Colon (tissue), 2 donors: ENCODE measurements around the gene CACFD1.

Source experiments
- FAIRE-seq: peaks from 2 replicates; lab custom pipeline; 2012; peaks lifted over from hg19 to GRCh38; lab: Jason Lieb, UNC
- donor health status: control.
- donor health status: control.

The CACFD1 gene

DNA sequence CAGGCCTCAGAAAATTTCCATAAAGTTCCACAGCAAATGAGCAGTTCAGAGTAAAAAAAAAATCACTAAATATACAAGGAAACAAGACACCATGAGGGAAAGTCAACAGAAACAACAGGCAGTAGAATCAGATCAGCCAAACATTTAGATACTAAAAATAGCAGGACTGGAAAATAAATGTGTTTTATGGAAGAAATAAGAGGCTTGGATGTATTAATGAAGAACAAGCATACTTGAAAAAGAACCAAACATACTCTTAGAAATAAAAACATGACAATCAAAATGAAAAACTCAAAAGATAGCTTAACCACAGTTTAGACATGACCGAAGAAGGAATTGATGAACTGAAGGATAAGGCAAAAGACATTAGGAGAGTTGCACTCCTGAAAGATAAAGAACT, 42.3 kb downstream of the CACFD1 start:
- no peak for FAIRE-seq

DNA sequence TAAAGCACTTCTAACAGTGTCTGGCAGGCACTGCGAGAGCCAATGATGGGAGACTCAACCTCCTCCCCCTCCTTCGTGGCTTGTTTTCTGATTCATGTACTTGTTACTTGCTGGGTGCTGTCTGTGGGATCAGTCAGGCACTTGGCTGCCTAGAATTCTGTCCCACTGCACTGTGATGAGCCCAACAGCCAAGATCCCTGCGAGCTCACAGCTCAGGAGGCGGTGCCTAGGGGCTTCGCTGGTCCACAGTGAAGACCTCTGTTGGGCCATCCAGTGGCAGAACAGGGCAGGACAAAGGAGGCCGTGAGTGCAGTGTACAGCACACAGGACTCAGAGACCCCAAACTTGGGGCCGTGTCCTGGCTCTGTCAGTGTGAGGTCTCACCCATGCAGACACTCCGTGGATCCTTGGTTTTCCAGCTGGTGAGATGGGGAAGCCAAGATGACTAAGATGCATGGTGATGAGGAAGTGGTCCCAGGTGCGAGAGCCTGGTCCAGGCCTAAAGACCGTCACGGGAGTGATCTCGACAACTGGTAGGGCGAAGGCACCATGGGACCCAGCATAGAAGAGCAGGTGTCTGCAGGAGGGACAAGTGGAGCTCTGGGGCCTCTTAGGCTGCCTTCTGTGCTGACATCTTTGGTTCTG, 45.5 kb downstream of the CACFD1 start:
- FAIRE-seq: no peak

DNA sequence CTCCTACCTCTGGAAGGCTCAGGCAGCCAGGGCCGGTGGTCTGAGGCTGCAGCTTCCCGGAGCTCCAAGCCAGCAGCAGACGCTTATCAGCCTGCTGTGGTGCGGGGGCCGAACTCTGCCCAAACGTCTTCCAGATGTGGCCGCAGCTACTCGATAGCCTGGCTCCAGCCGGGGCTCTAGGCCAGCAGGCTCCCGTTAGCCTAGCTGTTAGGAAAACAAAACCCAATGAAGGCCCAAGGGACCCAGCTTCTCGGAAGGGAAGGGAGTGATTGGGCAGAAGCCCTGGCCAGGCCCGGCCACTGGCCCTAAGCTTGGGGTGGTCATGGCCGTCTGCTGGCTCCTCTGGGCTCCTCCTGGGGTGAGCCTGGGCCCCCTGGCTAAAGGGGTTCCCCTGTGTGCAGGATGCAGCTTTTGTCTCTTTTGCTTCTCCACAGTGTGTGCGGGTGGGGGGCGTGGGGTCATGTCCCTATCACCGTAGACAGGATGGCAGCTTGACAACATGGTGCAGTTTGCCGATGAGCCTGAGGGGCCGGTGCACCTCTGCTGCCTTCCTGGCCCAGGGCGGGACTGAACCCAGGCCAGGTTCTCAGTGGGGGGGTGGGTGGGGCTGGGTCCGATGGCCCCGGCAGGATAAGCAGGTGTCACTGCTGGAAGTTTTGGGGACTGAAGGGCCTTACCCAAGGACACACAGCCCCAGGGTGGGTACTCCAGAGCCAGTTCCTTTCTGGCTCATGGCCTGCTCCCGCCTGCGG, 46.3 kb downstream of the CACFD1 start:
- FAIRE-seq: no peak

DNA sequence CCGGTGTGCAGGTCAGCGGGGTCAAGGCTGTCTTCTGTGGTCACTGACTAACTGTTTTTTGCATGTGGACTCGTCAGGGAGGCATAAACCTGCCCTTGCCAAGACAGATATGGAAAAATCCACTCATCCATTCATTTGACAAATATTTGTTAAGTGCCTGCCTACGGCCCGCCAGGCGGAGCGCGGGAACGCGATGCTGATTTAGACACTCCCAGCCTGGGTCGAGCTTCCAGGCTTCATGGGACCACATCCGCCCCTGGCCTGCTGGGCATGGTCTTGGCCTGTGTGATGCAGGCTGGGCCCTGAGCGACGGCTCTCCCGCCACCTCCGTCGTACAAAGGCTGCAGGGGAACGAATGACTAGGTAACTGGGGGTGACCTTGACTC, 46.9 kb downstream of the CACFD1 start:
- FAIRE-seq: no peak

DNA sequence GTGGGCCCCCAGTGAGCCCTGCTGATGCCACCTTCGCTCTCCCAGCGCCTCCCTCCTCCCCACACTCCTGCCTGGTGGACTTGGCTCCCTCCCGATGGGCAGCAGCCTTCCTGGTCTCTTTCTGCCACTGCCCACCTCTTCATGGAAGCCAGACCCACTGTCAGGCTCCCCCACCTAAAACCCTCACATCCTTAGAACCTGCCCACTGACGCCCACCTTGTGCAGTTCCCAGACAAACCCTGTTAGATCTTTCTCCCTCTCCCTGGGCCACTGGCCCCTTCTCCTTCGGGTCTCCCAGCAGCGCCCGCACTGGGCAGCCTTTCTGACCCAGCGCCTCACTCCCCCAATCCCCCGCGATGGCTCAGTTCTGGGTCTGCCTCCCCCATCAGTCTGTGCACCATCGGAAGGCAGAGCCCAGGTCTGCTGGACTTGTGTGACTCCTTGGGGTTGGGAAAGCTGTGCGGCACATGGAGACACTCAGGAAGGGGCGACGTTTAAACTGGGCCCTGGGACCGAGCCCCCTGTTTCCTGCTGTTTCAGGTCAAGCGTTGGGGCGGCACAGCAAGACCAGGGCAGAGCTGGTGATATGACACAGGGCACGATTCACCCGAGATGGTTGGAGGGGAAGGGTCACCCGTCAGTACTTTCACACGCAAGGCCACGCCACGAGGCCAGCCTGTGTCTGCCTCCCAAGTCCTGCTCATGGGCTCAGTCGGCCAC, 47.6 kb downstream of the CACFD1 start:
- no peak for FAIRE-seq

DNA sequence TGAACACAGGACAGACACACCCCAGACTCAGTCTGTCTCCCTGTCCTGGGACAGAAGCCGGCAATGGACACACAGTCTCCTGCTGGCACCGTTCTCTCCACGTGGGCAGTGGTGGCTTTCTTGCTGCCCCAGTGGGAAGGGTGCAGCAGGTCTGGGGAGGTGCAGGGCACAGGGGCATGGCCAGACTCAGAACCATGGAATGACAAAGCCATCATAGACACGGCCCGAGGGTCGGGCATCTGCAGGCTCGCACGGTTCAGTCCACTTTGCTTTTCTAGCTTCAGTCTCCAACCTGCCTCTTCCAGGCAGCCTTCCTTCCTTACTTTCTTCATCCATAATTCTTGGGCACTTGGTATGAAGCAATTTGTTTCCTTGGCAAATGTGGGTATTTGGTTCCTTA, 48.3 kb downstream of the CACFD1 start:
- no peak for FAIRE-seq

DNA sequence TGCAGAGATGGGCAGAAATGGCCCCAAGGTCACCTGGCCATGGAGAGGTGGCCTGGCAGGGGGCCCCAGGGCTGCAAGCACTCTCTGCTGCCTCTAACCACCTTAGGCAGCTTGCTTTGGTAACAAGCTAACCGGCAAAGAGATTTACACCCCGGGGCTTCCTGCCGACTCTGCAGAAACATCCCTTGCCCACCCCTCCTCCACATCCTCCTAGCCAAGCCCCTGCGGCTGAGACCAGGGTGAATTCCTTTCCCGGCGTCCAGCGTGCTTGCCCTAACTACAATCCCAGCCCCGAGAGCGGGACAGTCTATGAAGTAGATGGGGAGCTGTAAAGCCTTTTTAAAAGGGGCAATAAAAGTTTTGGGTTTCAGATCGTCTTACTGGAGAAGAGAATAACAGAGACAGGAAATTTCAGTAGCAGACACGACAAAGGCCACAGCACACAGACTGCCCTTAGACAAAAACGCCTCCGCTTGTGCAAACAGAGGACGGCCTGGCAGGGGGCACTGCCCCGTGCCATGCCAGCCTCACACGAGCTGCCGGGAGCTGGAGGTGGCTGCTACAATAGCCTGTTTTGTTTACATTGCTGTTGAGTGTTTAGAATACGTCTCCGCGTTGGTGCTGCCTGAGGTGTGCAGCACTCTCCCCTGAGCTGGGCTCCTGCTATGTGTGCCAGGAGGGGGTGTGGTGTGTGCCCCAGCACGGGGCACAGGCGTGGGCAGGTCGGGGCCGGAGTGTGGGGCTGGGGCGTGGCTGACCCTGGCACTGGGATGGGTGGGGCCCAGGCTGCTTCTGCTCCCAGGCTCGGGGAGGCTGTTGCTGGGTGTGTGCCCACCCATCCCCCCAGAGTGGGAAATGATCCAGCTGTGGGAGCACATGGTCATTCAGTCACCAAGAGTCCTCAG, 49.7 kb downstream of the CACFD1 start:
- no peak for FAIRE-seq

DNA sequence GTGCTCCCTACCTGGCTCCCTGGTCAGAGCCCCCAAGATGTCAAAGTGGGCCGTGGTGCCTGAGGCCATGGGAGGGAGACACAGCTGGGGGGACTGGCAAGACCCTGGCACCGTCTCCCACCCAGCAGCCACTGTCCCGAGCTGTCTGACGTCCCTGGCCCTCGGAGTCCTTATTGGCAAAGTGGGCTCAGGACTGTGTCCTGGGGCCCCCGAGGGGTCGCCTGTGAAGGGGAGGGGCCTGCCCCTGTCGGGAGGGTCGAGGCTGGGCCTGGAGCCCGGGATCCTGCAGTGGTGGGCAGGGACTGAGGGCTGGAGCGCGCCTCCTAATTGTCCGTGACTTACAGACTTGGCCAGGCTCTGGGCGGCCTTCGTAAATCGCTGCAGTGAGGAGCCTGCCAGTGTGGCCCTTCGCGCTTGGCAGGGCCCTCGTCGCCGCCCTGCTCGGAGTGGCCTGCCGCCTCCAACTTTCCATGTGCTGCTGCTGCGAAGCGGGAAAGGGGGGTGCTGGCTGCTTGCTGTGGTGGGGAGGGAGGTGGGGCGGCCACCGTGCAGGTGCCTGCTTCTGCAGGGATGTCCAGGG, 51.2 kb downstream of the CACFD1 start:
- no peak for FAIRE-seq

DNA sequence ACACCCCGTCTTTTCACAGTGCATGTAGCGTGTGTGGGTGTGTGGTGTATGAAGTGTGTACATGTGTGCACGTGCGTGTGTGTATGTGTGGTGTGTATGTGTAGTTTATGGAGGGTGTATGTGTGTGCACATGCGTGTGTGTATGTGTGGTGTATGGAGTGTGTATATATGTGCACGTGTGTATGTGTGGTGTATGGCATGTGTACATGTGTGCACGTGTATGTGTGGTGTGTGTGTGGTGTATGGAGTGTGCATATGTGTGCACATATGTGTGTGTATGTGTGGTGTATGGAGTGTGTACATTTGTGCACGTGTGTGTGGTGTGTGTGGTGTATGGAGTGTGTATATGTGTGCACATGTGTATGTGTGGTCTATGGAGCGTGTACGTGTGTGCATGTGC, 51.8 kb downstream of the CACFD1 start:
- no peak for FAIRE-seq

DNA sequence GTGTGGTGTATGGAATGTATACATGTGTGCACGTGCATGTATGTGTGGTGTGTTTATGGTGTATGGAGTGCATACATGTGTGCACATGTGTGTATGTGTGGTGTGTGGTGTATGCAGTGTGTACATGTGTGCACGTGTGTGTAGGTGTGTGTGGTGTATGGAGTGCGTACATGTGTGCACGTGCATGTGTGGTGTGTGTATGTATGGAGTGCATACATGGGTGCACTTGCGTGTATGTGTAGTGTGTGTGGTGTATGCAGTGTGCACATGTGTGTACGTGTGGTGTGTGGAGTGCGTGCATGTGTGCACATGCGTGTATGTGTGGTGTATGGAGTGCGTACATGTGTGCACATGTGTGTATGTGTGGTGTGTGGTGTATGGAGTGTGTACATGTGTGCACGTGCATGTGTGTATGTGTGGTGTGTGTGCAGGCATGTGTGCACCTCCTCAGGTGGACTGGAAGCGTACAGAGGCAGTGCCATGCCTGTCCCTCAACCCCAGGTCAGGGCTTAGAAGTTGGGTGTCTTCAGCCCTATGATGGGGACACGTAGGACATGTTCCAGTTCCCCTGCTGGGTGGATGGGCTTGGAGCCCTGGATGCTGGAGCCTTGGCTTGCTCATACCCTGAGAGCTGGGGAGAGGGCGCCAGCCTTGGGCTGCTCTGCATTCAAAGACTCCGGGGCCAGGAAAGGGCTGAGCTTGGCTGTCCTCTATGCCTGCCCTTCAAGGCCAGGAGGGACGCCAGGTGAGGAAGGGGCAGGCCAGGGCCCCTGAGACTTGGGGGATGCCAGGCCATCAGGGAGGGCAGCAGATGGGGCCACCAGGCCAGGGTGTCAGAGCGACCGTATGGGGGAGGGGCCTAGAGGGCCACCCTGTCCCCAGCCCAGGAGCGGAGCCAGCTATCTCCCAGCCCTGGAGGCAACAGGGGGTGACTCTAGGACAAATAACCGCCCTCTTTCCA, 52.8 kb downstream of the CACFD1 start:
- no peak for FAIRE-seq

DNA sequence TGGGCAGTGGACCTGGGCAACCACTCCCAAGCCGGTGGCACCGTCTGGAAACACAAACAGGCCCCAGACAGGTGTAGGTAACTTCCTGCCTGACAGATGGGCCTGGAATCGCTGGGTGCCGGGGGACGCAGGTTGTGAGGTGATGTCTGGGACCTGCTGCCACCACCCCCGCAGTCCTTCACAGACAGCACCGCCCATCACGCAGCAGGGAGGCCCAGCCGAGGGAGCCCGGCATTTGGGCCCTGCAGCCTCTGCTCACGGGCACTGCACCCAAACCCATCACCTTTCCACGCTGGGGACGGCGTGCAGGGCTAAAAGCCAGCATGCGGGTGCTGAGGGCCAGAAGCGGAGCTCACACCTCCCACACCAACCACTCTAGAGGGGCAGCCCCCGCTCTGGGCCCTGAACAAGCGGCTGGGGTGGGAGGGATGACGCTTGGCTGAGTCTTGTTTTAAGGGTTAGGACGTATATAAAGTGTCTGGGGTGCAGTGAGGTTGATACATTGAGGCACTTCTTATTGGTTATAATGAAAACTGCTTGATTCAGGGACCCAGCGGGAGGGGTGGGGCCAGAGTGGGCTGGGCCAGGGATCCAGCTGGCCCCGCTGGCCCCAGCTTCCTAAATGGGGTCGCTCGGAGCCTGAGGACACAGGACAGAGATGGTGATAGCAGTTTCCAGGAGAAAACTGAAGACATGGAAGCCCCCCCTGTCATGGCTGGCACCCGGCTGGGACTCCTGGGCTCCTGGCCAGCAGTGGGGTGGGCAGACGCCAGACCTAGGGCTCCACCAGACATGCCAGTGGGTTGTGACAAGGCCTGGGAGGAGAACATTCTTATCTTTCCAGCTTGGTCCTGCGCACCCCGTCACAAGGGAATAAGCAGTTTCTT, 53.7 kb downstream of the CACFD1 start:
- no peak for FAIRE-seq

DNA sequence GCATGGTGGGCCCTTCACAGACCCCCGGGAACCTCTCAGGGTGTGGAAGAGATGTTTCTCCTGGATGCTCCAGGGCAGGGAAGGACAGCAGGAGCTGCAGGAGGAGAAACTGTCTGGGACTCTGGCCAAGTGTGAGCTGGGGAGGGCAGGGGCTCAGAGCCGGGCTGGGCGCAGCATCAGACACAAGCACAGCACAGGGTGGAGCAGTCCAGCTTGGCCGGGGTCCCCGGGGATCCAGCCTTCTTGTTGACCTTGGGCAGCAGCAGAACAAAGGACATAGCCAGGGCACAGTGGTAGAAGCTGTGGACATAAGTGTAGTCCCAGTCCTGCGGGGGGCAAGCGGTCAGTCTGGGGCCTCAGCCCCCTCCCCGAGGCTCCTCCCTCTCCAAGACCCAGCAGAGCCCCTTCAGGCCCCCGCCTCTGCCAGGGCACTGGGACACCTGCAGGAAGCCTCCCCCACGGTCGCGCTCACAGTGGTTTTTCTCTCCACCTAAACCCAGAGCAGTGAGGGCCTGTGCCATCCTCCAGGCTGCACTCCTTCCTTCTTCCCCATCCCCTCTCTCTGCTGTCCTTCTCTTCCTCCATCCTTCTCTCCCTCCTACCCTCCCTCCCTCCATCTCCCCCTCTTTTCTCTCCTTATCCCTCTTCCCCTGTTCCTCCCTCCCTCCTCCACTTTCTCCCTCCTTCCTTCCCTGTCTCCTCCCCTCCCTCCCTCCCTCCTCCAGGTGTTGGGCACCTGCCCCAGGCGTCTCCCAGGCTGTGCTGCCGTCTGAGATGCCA, 54.9 kb downstream of the CACFD1 start:
- no peak for FAIRE-seq

DNA sequence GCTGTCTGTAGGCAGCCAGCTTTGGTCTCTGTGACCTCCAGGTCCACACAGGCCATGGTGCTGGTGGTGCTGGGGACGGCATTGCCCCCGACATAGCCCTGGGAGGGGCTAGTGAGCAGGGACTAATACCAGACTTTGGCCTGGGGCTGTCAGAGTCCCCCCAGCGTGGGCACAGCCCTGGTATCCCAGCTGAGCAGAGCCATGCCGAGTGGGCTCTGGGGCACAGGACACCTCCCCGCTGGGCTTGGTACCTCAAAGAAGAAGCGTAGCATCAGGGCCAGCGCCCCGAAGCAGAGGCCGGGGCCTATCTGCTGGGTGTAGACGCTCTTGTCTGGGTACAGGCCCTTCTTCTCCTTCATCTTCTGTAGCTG, 55.4 kb downstream of the CACFD1 start:
- FAIRE-seq: no peak

DNA sequence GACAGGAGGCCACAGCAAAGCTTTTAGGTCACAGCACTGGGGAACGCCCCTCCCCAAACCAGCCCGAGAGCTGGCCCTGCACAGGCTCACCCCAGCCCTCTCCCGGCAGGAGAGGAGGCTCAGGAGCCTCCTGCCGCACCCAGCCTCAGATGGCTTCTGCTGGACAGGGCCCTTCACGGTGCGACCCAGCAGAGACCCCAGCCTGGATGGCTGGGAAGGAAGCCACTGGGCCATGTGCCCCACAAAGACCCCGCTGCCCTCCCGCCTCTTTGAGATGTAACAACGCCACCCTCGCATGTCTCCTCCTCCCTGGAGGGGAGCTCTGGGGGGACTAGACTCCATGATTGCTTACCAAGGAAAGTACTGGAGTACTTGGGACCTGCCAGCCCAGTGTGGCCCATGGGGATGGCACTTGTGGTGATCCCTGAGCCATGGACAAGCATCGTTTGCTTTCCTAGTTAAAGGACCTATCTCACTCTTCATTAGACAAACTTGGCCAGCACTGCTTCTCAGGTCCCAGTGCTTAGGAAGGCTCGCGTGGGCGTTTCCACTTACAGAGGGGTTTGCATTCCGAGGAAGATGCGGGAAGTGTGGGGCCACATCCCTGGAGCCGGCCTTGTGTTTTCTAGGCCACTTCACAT, 56.0 kb downstream of the CACFD1 start:
- FAIRE-seq: no peak

DNA sequence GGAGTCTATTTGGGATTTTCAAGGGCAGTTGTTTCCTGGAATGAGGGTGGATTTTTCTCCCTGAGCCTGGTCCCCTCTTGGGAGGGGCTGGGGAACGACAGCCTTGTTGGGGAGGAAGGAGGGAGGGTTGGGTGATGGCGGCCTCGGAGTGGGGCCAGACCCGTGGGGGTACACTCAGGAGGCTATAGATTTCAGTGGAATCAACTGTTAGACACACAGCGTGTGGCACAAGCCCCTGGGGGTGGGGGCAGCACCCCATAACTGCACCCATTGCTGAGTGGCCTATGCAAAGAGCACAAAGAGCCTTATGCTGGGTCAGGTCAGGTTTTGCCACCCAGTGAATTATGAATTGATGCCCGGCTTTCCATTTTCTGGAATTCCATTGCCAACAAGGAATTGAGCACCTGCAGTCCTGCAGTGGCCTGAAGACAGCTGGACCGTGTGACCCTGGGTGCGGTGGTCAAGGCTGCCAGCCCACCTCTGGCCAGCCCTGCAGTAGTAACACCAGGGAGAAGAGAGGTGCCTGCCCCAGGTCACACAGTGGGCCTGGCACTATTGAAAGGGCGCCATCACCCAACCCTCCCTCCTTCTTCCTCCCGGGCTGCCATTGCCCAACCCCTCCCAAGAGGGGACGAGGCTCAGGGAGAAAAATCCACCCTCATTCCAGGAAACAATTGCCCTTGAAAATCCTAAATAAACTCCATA, 56.6 kb downstream of the CACFD1 start:
- FAIRE-seq: no peak

DNA sequence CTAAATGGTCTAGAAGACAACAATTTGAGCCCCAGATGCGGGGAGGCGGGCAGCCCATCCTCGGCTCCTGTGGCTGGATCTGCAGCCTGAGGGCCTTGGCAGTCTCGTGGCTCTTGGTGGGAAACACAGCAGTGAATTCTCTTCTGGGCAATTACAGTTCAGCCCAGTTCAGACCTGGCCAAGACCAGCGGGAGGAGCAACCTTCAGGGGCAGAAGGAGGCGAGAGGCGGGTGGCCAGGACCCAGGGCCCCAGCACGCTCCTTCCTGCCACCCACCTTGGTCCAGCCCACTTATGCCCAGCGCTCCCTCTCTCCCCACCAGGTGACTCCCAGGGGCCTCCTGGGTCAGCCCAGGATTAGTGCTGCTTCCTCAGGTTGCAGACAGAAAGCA, 57.2 kb downstream of the CACFD1 start:
- no peak for FAIRE-seq

DNA sequence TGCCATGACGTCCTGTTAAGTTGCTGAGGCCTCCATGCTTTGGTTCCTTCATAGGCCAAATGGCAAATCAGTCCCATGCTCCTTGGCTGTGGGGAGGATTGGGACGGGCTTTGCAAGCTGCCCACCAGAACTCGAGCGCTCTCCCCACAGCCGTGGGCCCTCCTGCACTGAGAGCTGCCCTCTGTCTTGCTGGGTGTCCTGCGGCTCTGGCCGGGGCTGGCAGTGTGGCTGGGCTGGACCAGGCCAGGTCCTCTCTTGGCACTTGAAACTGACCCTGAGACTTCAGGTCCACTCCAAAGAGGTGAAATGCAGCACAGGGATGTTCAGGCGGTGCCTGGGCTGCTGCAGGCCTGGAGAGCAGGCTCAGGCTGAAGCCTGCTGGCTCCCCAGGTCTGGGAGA, 57.9 kb downstream of the CACFD1 start:
- no peak for FAIRE-seq

DNA sequence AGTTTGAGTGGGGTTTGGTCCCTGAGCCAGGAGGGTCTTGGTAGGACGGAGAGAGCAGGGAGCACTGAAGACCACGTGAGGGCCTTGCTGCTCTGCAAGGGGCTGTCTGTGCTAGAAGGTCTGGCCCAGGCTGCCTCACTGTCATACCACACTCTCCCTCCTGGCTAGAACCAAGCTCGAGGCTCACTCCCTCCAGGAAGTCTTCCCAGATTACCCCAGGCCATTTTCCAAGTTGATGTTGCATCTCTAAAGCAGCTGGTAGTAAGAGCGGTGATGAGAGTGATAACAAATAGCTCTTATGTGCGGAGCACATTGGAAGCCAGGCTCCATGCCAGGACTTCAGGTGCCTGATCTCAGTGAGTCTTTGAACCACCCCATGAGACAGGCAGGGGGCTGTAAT, 58.4 kb downstream of the CACFD1 start:
- no peak for FAIRE-seq
